ENCODE data around the gene DENND4B. TPM values are rescaled to one million over a fixed set of nuclear protein-coding genes. Genes with fewer than 3 reads are reported as not detected.

The DENND4B gene
- total and polyA plus RNA-seq, 9 of the 15 experiments (the other 6 are each of a cell fraction or from before 2014, with no cell fraction given) = 9.5 to 80.5 (median 23.1) TPM

DNA sequence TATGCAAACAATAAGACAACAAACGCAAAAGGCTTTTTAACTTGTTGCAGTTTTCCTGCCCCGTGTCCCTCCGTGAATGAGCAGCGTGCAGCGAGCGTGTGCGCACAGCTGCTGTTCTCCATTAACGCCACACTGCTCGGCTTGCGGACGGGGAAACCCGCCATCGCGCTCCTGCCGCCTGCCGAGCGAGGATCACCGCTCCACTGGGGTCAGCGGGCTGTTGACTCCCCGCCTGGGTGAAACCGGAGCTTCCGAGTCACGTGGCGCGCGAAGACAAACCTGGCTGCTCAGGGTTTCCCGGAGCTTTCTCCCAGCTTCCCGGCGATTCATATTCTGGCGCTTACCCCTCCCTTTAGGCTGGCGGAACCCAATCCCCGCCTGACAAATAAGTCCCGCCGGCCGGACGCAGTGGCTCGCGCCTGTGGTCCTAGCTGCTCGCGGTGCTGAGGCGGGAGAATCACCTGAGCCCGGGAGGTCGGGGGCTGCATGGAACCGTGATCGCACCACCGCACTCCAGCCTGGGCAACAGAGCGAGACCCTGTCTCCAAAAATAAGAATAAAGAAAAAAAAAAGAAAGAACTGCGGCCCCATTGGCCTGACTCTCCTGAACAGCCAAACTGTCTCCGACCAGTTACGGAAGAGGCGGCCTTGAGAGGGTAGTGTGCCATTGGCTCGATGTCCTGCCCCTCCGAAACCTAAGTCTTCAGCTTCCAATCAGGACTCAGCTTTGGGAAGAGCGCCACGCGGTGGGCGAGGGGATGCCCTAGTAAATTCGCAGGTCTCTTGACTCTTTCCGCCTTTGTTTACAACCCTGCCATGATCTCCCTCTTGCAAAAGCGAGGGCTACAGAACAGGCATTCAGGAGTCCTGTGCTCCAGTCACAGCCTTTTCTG lies 20.8 kb upstream of the DENND4B start, which contains the start of gene CREB3L4 (continued):
- peak; percentile 16 for TF ChIP-seq PRDM10 (IDR thresholded peaks at IDR 0.05; ENCODE audit: partially characterized antibody)
- no peak for TF ChIP-seq MEIS2 (IDR thresholded peaks at IDR 0.05; ENCODE audit: partially characterized antibody)
- no peak for TF ChIP-seq EHMT2 (IDR thresholded peaks at IDR 0.05)
- no peak for TF ChIP-seq SLC30A9 (CRISPR knock-in tag; IDR thresholded peaks at IDR 0.05)
- no peak for TF ChIP-seq NELFE (IDR thresholded peaks at IDR 0.05; ENCODE audit: insufficient read depth, insufficient read length)
- TF ChIP-seq ZNF280B (CRISPR knock-in tag; IDR thresholded peaks at IDR 0.05) = no peak
- no peak for TF ChIP-seq PHB (CRISPR knock-in tag; IDR thresholded peaks at IDR 0.05)
- 0 out of 2 replicates have a peak, but pooled peaks have one; percentile 45 for TF ChIP-seq DIDO1 (tag; IDR thresholded peaks at IDR 0.05; ENCODE audit: low read depth)
- TF ChIP-seq NR4A1 (CRISPR knock-in tag; IDR thresholded peaks at IDR 0.05) = no peak
- peak; percentile 44; the same call in 1 of the 2 replicates for TF ChIP-seq NR4A1 (tag; IDR thresholded peaks at IDR 0.05)
- TF ChIP-seq ZNF586 (CRISPR knock-in tag; conservative IDR thresholded peaks at IDR 0.05) = no peak
- no peak for TF ChIP-seq SMAD1 (IDR thresholded peaks at IDR 0.05; ENCODE audit: low read depth, low read length, partially characterized antibody)
- peak; percentile 36; the same call in 1 of the 2 replicates for TF ChIP-seq ZFP91 (CRISPR knock-in tag; IDR thresholded peaks at IDR 0.05)
- no peak for TF ChIP-seq RBM22 (IDR thresholded peaks at IDR 0.05; ENCODE audit: low read depth, low read length, poor library complexity, severe bottlenecking)
- peak; percentile 93 for TF ChIP-seq POLR2H (tag; IDR thresholded peaks at IDR 0.05; ENCODE audit: low read depth)
- TF ChIP-seq CHCHD3 (CRISPR knock-in tag; IDR thresholded peaks at IDR 0.05) = no peak
- TF ChIP-seq, protein P1, sequence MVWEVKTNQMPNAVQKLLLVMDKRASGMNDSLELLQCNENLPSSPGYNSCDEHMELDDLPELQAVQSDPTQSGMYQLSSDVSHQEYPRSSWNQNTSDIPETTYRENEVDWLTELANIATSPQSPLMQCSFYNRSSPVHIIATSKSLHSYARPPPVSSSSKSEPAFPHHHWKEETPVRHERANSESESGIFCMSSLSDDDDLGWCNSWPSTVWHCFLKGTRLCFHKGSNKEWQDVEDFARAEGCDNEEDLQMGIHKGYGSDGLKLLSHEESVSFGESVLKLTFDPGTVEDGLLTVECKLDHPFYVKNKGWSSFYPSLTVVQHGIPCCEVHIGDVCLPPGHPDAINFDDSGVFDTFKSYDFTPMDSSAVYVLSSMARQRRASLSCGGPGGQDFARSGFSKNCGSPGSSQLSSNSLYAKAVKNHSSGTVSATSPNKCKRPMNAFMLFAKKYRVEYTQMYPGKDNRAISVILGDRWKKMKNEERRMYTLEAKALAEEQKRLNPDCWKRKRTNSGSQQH (CRISPR knock-in tag; IDR thresholded peaks at IDR 0.05) = 0 out of 2 replicates have a peak, but pooled peaks have one; percentile 60
- TF ChIP-seq ZNF23 (CRISPR knock-in tag; IDR thresholded peaks at IDR 0.05) = no peak
- TF ChIP-seq CC2D1A (IDR thresholded peaks at IDR 0.05) = peak; percentile 47; the same call in 1 of the 2 replicates
- no peak for TF ChIP-seq MAFG (tag; conservative IDR thresholded peaks at IDR 0.05)

All from K562 (cell line).